ENCODE measurements around the gene CAMSAP2.

The CAMSAP2 gene

DNA sequence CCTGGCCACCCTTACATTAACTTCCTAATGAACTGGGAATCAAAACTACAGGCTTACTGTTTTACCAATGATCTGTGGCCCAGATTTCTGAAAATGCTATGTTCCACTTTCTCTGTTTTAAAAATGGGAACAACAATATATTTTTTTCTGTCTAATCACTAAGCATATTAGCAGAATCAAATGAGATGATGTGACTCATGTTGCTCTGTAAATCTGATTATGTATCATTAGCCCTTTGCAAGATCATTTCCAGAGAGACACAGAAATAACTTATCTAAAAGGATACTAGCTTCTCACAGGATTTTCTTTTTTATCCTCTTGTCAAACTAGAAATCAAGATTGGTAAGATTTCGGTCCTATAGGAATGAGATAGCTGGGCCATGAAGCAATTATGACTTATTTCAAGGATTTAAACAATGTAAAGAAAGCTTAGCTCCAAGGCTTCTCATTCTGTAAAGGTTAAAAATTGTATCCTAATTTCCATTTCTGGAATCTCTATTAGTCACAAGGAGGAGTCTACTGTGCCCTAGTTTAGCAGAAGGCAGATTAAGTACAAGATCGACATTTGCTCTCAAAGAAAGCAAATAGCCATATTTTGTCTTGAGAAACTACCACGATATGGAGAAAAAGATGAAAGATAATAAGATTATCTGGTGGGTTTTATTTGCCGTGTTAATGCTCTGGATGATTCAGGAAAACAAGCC, 32.4 kb upstream of the CAMSAP2 start:
- no peak for DNase-seq
- Histone ChIP-seq H3K4me1 (ENCODE audit: control extremely low read depth in 1 of 4, control insufficient read depth in 4 of 4, insufficient read depth in 4 of 4, low read length in 3 of 4) (no peaks in the 10 kb centered on the region), H3K36me3 (ENCODE audit: control insufficient read depth in 4 of 4, insufficient read depth in 4 of 4, low read length in 3 of 4) (no peaks in the 10 kb centered on the region), H3K27ac (ENCODE audit: insufficient read depth in 1 of 2, low read depth in 1 of 2, low read length in 2 of 2, poor library complexity in 1 of 2, severe bottlenecking in 2 of 2) (no peak overlapping the region), H3K4me3 (ENCODE audit: control insufficient read depth in 1 of 7, extremely low read depth in 1 of 7, insufficient read depth in 4 of 7, low read depth in 2 of 7, low read length in 6 of 7) (no peak overlapping the region), H3K27me3 (replicated peaks in 2 of 5; ENCODE audit: control insufficient read depth in 4 of 5, insufficient read depth in 5 of 5, low read length in 4 of 5) (no peaks in the 10 kb centered on the region), H3K9me3 (ENCODE audit: control extremely low read depth in 1 of 5, control insufficient read depth in 4 of 5, insufficient read depth in 2 of 5, low read depth in 1 of 5, low read length in 4 of 5) (no peaks in the 10 kb centered on the region)
- POLR2A ChIA-PET = interaction anchor here (0.5 kb wide), 1 partner anchor 1219 kb away, joined by 5 read pairs; no protein-coding TSS in a partner anchor
- 100% methylated on average over 3 of the region's 4 CpGs for WGBS (ENCODE audit: insufficient coverage)
- CTCF ChIA-PET = no interaction called here

DNA sequence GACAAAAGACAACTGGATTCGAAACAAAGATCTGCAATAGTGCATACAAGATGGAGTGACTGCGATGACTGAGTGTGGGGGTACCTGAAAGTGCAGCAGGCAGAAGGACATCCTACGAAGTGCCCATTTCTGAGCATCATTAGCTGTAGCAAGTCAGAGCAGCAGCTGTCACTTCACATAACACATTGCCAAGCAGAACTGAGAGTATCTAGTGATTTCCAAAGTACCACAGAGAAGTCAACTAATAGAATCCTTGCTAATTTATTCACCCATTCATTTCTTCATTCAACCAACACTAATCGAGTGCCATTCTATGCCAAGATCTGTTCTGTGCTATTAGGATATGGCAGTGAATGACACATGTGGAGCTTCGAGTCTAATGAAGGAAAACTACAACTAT, 31.6 kb upstream of the CAMSAP2 start:
- Histone ChIP-seq H3K27me3 (replicated peaks in 2 of 5; ENCODE audit: control insufficient read depth in 4 of 5, insufficient read depth in 5 of 5, low read length in 4 of 5) (no peaks in the 10 kb centered on the region), H3K36me3 (ENCODE audit: control insufficient read depth in 4 of 4, insufficient read depth in 4 of 4, low read length in 3 of 4) (no peaks in the 10 kb centered on the region), H3K9me3 (ENCODE audit: control extremely low read depth in 1 of 5, control insufficient read depth in 4 of 5, insufficient read depth in 2 of 5, low read depth in 1 of 5, low read length in 4 of 5) (no peaks in the 10 kb centered on the region), H3K4me3 (ENCODE audit: control insufficient read depth in 1 of 7, extremely low read depth in 1 of 7, insufficient read depth in 4 of 7, low read depth in 2 of 7, low read length in 6 of 7) (no peak overlapping the region), H3K27ac (ENCODE audit: insufficient read depth in 1 of 2, low read depth in 1 of 2, low read length in 2 of 2, poor library complexity in 1 of 2, severe bottlenecking in 2 of 2) (no peak overlapping the region), H3K4me1 (ENCODE audit: control extremely low read depth in 1 of 4, control insufficient read depth in 4 of 4, insufficient read depth in 4 of 4, low read length in 3 of 4) (no peaks in the 10 kb centered on the region)
- ChIA-PET CTCF (no interaction called here), POLR2A (no interaction called here)
- WGBS (ENCODE audit: insufficient coverage) = 96% methylated on average over 3 of the region's 5 CpGs
- no peak for DNase-seq

DNA sequence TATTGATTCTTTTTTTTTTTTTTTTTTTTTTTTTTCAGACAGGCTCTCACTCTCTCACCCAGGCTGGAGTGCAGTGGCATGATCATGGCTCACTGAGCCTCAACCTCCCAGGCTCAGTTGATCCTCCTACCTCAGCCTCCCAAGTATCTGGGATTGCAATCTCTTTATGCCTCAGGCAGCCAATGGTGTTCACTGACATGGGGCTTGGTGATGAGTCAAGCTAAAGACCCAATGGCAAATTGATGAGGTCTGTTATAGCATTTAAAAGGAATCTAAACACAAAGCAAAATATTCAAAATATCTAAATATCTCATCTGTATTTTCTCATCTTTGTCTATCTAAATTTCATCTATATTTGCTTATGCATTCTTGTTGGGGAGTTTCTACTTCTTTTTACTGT, 30.5 kb upstream of the CAMSAP2 start:
- no peak overlapping the region for H3K4me3 ChIP-seq (ENCODE audit: control insufficient read depth in 1 of 7, extremely low read depth in 1 of 7, insufficient read depth in 4 of 7, low read depth in 2 of 7, low read length in 6 of 7)
- POLR2A ChIA-PET = no interaction called here
- no peaks in the 10 kb centered on the region for H3K9me3 ChIP-seq (ENCODE audit: control extremely low read depth in 1 of 5, control insufficient read depth in 4 of 5, insufficient read depth in 2 of 5, low read depth in 1 of 5, low read length in 4 of 5)
- no peak overlapping the region for H3K27ac ChIP-seq (ENCODE audit: insufficient read depth in 1 of 2, low read depth in 1 of 2, low read length in 2 of 2, poor library complexity in 1 of 2, severe bottlenecking in 2 of 2)
- no peaks in the 10 kb centered on the region for H3K4me1 ChIP-seq (ENCODE audit: control extremely low read depth in 1 of 4, control insufficient read depth in 4 of 4, insufficient read depth in 4 of 4, low read length in 3 of 4)
- CTCF ChIA-PET = no interaction called here
- no peaks in the 10 kb centered on the region for H3K36me3 ChIP-seq (ENCODE audit: control insufficient read depth in 4 of 4, insufficient read depth in 4 of 4, low read length in 3 of 4)
- no peak for DNase-seq
- no peaks in the 10 kb centered on the region for H3K27me3 ChIP-seq (replicated peaks in 2 of 5; ENCODE audit: control insufficient read depth in 4 of 5, insufficient read depth in 5 of 5, low read length in 4 of 5)

DNA sequence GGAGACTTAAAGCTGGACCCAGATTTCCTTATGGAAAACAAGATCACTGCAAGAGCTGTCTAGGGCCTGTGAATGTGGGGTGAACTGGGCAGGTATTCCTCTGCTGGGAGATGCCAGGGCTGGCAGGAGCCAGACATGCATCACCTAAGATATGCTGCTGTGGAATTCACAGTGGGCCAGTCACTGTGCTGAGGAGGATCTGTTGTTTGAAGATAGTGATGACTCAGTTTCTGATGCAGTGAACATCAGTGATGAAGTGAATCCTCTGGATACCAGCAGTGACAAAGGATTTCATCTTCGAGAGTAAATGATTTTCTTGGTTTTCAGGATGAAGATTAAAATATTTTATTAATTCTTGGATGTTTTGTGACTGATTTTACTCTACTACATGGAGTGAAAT, 29.9 kb upstream of the CAMSAP2 start:
- no peaks in the 10 kb centered on the region for H3K27me3 ChIP-seq (replicated peaks in 2 of 5; ENCODE audit: control insufficient read depth in 4 of 5, insufficient read depth in 5 of 5, low read length in 4 of 5)
- ChIA-PET POLR2A (no interaction called here), CTCF (interaction anchor here (1.1 kb wide), 1 partner anchor 65 kb away, joined by 3 read pairs; no protein-coding TSS in a partner anchor)
- no peak for DNase-seq
- WGBS (ENCODE audit: insufficient coverage) = no CpG with 5 or more reads among the region's 1 CpG
- no peaks in the 10 kb centered on the region for H3K36me3 ChIP-seq (ENCODE audit: control insufficient read depth in 4 of 4, insufficient read depth in 4 of 4, low read length in 3 of 4)
- H3K9me3 ChIP-seq (ENCODE audit: control extremely low read depth in 1 of 5, control insufficient read depth in 4 of 5, insufficient read depth in 2 of 5, low read depth in 1 of 5, low read length in 4 of 5) = no peaks in the 10 kb centered on the region
- H3K4me1 ChIP-seq (ENCODE audit: control extremely low read depth in 1 of 4, control insufficient read depth in 4 of 4, insufficient read depth in 4 of 4, low read length in 3 of 4) = no peaks in the 10 kb centered on the region
- H3K4me3 ChIP-seq (ENCODE audit: control insufficient read depth in 1 of 7, extremely low read depth in 1 of 7, insufficient read depth in 4 of 7, low read depth in 2 of 7, low read length in 6 of 7) = no peak overlapping the region
- no peak overlapping the region for H3K27ac ChIP-seq (ENCODE audit: insufficient read depth in 1 of 2, low read depth in 1 of 2, low read length in 2 of 2, poor library complexity in 1 of 2, severe bottlenecking in 2 of 2)

DNA sequence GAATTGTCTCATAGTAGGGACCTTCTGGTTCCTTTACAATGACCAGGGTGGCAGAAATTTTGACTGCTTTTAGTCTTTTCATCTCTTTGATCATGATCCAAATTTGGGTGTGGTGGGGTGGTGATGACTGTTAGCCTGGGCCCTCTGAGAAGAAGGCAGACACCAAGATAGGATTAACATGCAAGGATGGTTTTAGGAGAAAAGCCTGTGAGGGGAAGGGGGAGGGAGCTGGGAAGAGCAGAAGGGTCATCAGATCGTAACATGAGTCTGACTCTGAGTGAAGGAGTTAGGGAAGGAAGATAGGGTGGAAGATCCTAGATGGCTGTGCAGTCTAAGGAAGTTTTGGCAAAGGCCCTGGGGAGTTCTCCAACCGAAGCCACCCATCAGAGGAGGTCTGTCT, 28.5 kb upstream of the CAMSAP2 start:
- Histone ChIP-seq H3K9me3 (ENCODE audit: control extremely low read depth in 1 of 5, control insufficient read depth in 4 of 5, insufficient read depth in 2 of 5, low read depth in 1 of 5, low read length in 4 of 5) (no peaks in the 10 kb centered on the region), H3K4me1 (ENCODE audit: control extremely low read depth in 1 of 4, control insufficient read depth in 4 of 4, insufficient read depth in 4 of 4, low read length in 3 of 4) (no peaks in the 10 kb centered on the region), H3K4me3 (ENCODE audit: control insufficient read depth in 1 of 7, extremely low read depth in 1 of 7, insufficient read depth in 4 of 7, low read depth in 2 of 7, low read length in 6 of 7) (no peak overlapping the region), H3K27me3 (replicated peaks in 2 of 5; ENCODE audit: control insufficient read depth in 4 of 5, insufficient read depth in 5 of 5, low read length in 4 of 5) (no peaks in the 10 kb centered on the region), H3K36me3 (ENCODE audit: control insufficient read depth in 4 of 4, insufficient read depth in 4 of 4, low read length in 3 of 4) (no peaks in the 10 kb centered on the region), H3K27ac (ENCODE audit: insufficient read depth in 1 of 2, low read depth in 1 of 2, low read length in 2 of 2, poor library complexity in 1 of 2, severe bottlenecking in 2 of 2) (no peak overlapping the region)
- POLR2A ChIA-PET = no interaction called here
- no peak for DNase-seq
- 94% methylated on average over 2 of the region's 2 CpGs for WGBS (ENCODE audit: insufficient coverage)
- CTCF ChIA-PET = interaction anchor here (1.1 kb wide), 1 partner anchor 66 kb away, joined by 3 read pairs; no protein-coding TSS in a partner anchor

DNA sequence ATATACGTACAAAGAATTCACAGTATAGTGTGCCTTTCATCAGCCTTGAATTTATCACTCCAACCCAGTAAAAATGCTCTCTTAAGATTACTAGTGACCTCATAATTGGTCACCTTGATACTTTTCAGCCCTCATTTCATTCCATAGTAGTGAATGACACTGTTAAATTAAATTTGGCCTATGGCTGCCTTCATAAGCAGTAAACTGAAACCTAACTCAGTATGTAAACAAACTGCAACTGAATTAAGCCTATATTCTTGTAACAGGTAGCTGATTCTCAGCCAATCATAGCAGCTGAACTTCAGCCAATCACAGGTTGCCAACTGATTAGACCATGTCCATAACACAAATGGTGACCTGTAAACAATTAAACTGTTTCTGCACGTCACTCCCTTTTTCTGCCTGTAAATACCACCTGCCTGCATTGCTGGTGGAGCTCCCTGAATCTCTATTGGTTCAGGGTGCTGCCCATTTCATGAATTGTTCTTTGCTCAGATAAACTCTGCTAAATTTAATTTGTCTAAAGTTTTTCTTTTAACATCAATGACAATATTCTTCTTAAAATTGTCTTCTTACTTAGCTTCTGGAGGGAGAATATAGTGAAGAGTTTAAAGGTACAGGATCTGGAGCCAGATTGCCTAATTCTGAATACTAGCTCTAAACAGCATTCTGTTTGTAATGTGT, 24.0 kb upstream of the CAMSAP2 start:
- H3K36me3 ChIP-seq (ENCODE audit: control insufficient read depth in 4 of 4, insufficient read depth in 4 of 4, low read length in 3 of 4) = no peaks in the 10 kb centered on the region
- no peak for DNase-seq
- H3K9me3 ChIP-seq (ENCODE audit: control extremely low read depth in 1 of 5, control insufficient read depth in 4 of 5, insufficient read depth in 2 of 5, low read depth in 1 of 5, low read length in 4 of 5) = no peaks in the 10 kb centered on the region
- ChIA-PET CTCF (interaction anchor here (1.0 kb wide), 1 partner anchor 92 kb away, joined by 3 read pairs; no protein-coding TSS in a partner anchor), POLR2A (no interaction called here)
- 100% methylated on average over 2 of the region's 2 CpGs for WGBS (ENCODE audit: insufficient coverage)
- H3K27ac ChIP-seq (ENCODE audit: insufficient read depth in 1 of 2, low read depth in 1 of 2, low read length in 2 of 2, poor library complexity in 1 of 2, severe bottlenecking in 2 of 2) = no peak overlapping the region
- H3K4me1 ChIP-seq (ENCODE audit: control extremely low read depth in 1 of 4, control insufficient read depth in 4 of 4, insufficient read depth in 4 of 4, low read length in 3 of 4) = no peaks in the 10 kb centered on the region
- H3K27me3 ChIP-seq (replicated peaks in 2 of 5; ENCODE audit: control insufficient read depth in 4 of 5, insufficient read depth in 5 of 5, low read length in 4 of 5) = no peaks in the 10 kb centered on the region
- no peak overlapping the region for H3K4me3 ChIP-seq (ENCODE audit: control insufficient read depth in 1 of 7, extremely low read depth in 1 of 7, insufficient read depth in 4 of 7, low read depth in 2 of 7, low read length in 6 of 7)

DNA sequence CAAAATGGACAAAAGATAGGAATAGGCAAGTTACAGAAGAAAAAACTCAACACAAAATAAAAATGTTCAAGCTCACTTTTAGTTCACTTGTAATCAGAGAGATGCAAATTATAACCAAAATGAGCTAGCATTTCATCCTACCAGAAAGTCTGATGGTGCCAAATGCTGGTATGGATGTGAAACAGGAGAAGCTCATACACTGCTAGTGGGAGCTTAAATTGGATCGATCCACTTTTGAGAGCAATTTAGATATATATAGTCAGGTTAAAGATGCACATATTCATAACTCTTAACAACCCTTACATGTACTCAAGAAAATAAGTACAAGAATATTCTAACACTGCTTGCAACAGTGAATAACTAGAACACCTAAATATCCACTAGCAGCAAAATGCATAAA, 18.5 kb upstream of the CAMSAP2 start:
- H3K4me1 ChIP-seq (ENCODE audit: control extremely low read depth in 1 of 4, control insufficient read depth in 4 of 4, insufficient read depth in 4 of 4, low read length in 3 of 4) = no peaks in the 10 kb centered on the region
- no CpG with 5 or more reads among the region's 1 CpG for WGBS (ENCODE audit: insufficient coverage)
- no peak overlapping the region for H3K27ac ChIP-seq (ENCODE audit: insufficient read depth in 1 of 2, low read depth in 1 of 2, low read length in 2 of 2, poor library complexity in 1 of 2, severe bottlenecking in 2 of 2)
- H3K4me3 ChIP-seq (ENCODE audit: control insufficient read depth in 1 of 7, extremely low read depth in 1 of 7, insufficient read depth in 4 of 7, low read depth in 2 of 7, low read length in 6 of 7) = no peak overlapping the region
- ChIA-PET POLR2A (no interaction called here), CTCF (no interaction called here)
- no peak for DNase-seq
- H3K9me3 ChIP-seq (ENCODE audit: control extremely low read depth in 1 of 5, control insufficient read depth in 4 of 5, insufficient read depth in 2 of 5, low read depth in 1 of 5, low read length in 4 of 5) = no peaks in the 10 kb centered on the region
- no peaks in the 10 kb centered on the region for H3K27me3 ChIP-seq (replicated peaks in 2 of 5; ENCODE audit: control insufficient read depth in 4 of 5, insufficient read depth in 5 of 5, low read length in 4 of 5)
- H3K36me3 ChIP-seq (ENCODE audit: control insufficient read depth in 4 of 4, insufficient read depth in 4 of 4, low read length in 3 of 4) = no peaks in the 10 kb centered on the region
